ENCODE measurements around the gene PRR5L.
A peak's percentile ranks its signal among the peaks of the same experiment; 100 is the strongest.

The PRR5L gene

DNA sequence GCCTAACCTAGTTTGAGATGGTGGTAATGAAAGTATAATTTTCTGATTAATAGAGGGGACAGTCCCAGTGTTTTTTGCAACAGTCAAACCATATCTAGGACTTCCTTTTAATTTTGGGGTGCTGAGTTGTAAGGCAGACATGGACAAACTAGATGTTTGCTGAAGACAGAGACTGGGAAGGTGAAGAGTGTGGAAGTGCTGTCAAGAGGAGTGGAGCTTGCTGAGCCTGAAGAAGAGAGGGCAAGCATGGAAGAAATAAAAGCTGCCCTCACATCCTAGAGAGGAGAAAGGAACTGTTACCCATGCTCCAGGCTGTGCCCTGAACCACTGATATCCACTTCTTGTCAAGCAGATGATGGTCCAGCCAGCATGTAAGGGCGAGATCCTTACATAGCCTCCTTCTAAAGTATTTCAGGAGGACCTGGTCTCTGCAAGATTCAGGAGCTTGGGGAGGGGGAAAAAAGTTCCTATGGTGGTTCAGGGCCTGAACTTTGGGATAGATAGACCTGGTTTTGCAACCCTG, 51.4 kb downstream of the PRR5L start:
- no peak overlapping the region for H3K4me3 ChIP-seq (ENCODE audit: low read length)
- no peak for TF ChIP-seq ZNF274 (IDR thresholded peaks at IDR 0.05; ENCODE audit: low read depth, low read length)

DNA sequence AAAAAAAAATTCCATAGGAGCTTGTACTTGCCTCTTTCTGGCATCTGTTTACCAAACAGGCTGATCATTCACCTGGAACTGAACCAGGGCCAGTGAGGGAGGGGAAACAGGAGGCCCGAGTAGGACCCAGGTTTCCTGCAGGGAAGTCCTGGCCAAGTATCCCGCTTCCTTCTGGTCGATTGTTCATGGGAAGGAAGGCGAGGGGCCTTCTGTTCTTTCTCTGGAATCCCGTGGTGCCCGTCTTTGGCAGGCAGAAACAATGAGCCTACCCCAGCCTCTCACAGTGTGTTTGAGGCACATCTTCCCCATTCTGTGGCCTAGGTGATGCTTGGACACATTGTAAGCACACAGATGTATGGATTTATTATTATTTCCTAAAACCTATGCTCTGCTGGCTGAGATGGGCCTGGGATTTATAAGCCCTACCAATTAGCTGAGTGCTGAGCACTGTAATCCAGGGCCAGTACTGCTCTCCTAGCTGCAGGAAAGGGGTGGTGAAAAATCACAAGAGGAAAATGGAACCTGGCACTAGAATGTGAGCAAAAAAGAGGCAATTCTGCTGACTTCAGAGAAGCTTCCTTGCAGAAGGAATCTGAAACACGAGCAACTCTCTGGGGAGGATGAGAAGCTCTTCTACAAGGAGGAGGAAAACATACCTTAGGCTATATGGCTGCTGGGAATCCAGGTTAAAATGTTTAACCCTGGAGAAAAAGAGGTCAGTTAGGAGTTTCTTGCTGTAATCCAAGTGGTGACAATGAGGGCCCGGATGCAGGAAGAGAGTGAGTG, 53.5 kb downstream of the PRR5L start:
- TF ChIP-seq ZNF274 (IDR thresholded peaks at IDR 0.05; ENCODE audit: low read depth, low read length), result no peak
- H3K4me3 ChIP-seq (ENCODE audit: low read length), result no peak overlapping the region

DNA sequence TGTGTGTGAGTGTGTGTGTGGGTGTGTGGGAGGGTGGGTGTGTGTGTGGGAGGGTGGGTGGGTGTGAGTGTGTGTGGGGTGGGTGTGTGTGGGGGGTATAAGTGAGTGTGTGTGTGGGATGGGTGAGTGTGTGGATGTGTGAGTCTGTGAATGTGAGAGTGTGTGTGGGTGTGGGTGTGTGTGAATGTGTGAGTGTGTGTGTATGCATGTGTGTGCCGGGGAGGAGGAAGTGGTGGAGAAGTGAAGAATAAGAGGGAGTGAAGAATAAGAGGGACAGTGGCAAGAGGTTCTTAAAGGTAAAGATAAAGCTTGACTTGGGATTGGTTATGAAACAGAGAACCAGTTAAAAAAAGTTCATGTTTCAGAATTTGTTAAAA, 54.0 kb downstream of the PRR5L start:
- no peak overlapping the region for H3K4me3 ChIP-seq (ENCODE audit: low read length)
- TF ChIP-seq ZNF274 (IDR thresholded peaks at IDR 0.05; ENCODE audit: low read depth, low read length), result no peak

DNA sequence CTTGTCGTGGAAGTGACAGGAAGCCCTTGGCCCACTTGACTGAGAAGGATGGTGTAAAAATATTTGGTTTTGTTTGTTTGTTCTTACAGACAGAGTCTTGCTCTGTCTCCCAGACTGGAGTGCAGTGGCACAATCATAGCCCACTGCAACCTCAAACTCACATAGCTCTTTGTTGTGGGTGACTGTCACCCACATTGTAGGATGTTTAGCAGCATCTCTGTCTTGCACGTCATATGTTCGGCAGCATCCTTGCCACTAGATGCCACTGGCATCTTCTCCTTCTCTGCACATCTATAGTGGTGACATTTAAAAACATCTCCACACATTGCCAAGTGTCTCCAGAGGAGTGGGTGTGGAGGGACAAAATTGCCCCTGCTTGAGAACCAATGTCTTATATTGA, 56.8 kb downstream of the PRR5L start:
- TF ChIP-seq ZNF274 (IDR thresholded peaks at IDR 0.05; ENCODE audit: low read depth, low read length), result no peak
- no peak overlapping the region for H3K4me3 ChIP-seq (ENCODE audit: low read length)

GRCh38 chr11:36354221-36355003, 58.3 kb downstream of the PRR5L start:
- TF ChIP-seq ZNF274 (IDR thresholded peaks at IDR 0.05; ENCODE audit: low read depth, low read length), result no peak
- peak overlapping the region; percentile 36; the same call in 1 of the 2 replicates for H3K4me3 ChIP-seq (ENCODE audit: low read length)

GRCh38 chr11:36356201-36356600, 60.1 kb downstream of the PRR5L start:
- TF ChIP-seq ZNF274 (IDR thresholded peaks at IDR 0.05; ENCODE audit: low read depth, low read length), result no peak
- no peak overlapping the region; the same call in 1 of the 2 replicates for H3K4me3 ChIP-seq (ENCODE audit: low read length)

DNA sequence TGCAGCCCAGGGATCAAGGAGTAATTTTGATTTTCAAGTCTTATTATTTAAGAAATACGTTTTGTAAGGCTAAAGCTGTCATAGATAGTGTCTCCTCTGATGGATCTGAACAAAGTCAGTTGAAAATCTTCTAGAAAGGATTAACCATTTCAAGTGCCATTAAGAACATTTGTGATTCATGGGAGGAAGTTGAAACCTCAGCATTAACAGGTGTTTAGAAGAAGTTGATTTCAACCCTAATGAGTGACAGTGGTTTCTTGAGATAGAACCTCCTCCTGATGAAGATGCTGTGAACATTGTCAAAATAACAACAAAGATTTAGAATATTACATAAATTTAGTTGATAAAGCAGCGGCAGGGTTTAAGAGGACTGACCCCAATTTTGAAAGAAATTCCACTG, 61.7 kb downstream of the PRR5L start:
- H3K4me3 ChIP-seq (ENCODE audit: low read length), result no peak overlapping the region
- no peak for TF ChIP-seq ZNF274 (IDR thresholded peaks at IDR 0.05; ENCODE audit: low read depth, low read length)

GRCh38 chr11:36358436-36358835, 62.3 kb downstream of the PRR5L start:
- TF ChIP-seq ZNF274 (IDR thresholded peaks at IDR 0.05; ENCODE audit: low read depth, low read length), result no peak
- no peak overlapping the region for H3K4me3 ChIP-seq (ENCODE audit: low read length)

DNA sequence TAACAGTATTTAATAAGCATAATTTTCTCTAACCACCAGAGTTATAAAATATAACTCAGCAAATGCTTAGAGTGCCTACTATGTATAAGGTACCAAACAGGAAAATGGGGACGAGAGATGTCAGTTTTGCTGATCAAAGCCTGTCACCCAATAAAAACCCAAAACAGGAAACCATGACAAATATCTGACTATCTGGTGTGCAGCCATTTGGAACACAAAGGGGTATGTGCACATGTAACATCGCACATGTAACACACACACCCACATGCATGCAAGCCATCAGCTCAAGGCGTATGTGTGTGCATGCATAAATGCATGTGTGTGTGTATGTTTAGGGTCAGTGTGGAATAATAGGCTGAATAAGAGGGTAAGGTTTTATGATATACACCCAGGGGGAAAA, 64.2 kb downstream of the PRR5L start:
- H3K4me3 ChIP-seq (ENCODE audit: low read length), result no peak overlapping the region
- no peak for TF ChIP-seq ZNF274 (IDR thresholded peaks at IDR 0.05; ENCODE audit: low read depth, low read length)

- no peak for TF ChIP-seq ZNF274 (IDR thresholded peaks at IDR 0.05; ENCODE audit: low read depth, low read length)
- no peak overlapping the region for H3K4me3 ChIP-seq (ENCODE audit: low read length)
Observed at GRCh38 chr11:36360826-36361415, 64.8 kb downstream of the PRR5L start.

- TF ChIP-seq ZNF274 (IDR thresholded peaks at IDR 0.05; ENCODE audit: low read depth, low read length), result no peak
Observed at GRCh38 chr11:36361472-36361871, 65.4 kb downstream of the PRR5L start.

DNA sequence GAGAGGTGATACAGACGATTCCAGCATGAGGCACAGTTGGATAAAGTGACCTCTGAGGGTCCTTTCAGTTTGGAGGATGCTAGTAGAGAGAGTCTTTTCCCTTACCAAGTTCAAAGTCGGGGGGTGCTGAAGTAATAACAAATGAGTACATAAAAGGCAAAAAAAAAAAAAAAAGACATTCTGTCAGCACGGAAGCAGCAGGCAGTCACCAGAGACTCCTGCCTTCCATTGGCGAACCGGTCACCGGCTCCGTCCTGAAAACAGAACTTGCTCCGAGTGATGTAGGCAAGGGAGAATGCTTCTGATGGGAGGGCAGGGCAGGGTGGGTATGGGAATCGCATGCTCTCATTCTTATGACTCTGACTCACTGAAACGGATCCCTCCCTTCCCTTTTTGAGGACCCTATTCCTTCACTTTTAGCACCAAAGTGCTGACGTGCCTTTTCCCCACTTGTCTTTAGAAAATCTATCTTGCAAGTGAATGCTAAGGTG, 65.9 kb downstream of the PRR5L start:
- TF ChIP-seq ZNF274 (IDR thresholded peaks at IDR 0.05; ENCODE audit: low read depth, low read length), result no peak
- H3K4me3 ChIP-seq (ENCODE audit: low read length), result no peak overlapping the region

More at GRCh38 chr11:36361472-36361871, 65.4 kb downstream of the PRR5L start:
- no peak overlapping the region for H3K4me3 ChIP-seq (ENCODE audit: low read length)

DNA sequence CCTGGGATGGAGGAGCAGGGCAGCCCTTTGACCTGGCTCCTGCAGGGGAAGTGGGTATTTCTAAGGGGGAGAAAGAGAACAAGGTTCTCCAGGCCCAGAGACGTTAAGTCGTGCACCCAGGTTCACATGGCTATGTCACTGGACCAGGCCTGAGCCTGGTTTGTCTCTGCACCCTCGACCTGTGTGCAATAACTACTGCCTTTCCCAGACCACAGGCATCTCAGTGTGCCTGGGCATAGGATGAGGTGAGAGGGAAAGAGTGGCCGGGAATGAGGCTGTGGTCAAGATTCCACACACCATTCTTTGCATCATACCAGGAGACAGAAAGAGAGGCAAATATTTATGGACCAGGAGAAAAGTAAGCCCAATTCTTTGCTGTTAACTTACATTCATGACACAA, 66.8 kb downstream of the PRR5L start:
- H3K4me3 ChIP-seq (ENCODE audit: low read length), result no peak overlapping the region
- no peak for TF ChIP-seq ZNF274 (IDR thresholded peaks at IDR 0.05; ENCODE audit: low read depth, low read length)
